Heart left ventricle (tissue), 13 donors: ENCODE results near the gene ACSM2B.
"Not testable (repeated sequence)": the region's sequence is repeated elsewhere in the genome, so short reads cannot be mapped to it uniquely, and the experiment has no call there.

Experiments
- CTCF ChIP-seq, 12 donors: fragments of 200-600 bp; sonication (generic) in 4 of 12; IDR thresholded peaks; one replicate each; pipeline versions ENCODE4 v1.5.0 to v1.8.0; 2018 to 2022; ENCODE audit warnings: antibody characterized with exemption in 12 of 12, mild to moderate bottlenecking in 5 of 12
- POLR2A ChIP-seq, 2 donors: fragments of 450-650 bp; IDR thresholded peaks; one replicate each; pipeline ENCODE4 v1.6.1; 2017; ENCODE audit warnings: antibody characterized with exemption in 2 of 2, mild to moderate bottlenecking in 2 of 2, moderate library complexity in 2 of 2
- donor health status: ischemic (EF 13 %, LVEDD 7.1; RV severe dilation, severe dysfunction).
- donor health status: DM: no; HTN: yes; CAD: no.
- donor health status: DM: no; HTN: no; CAD: no.
- donor health status: ischemic (EF 25% LVEDD 6.9; RV normal size, moderate dysfunction).
- donor health status: ischemic (EF 25% LVEDD 5.7; RV mildly dilated, moderate dysfunction).
- donor health status: ischemic (EF 35%, LVEDD 5.7; RV mildly dilated, moderate dysfunction).
- donor health status: nonischemic (EF 11% LVEDD 7.7; RV severe dilation, severe dysfunction).
- donor health status: DM: yes; HTN: yes; CAD: no.
- donor health status: PGD.
- donor health status: ischemic (EF 29% LVEDD 5.4; RV normal size, mild dysfunction).
- donor health status: nonischemic (EF 23%, LVEDD 6.1; RV moderate dilation, normal function).

GRCh38 chr16:20569117-20569651 is 7.0 kb downstream of the ACSM2B start:
- not testable (repeated sequence) for TF ChIP-seq POLR2A, CTCF (IDR thresholded peaks at IDR 0.05)
